H9 (cell line): Measurements from ENCODE around the gene COLEC12. TPM values are rescaled to one million over a fixed set of nuclear protein-coding genes. Genes with fewer than 3 reads are reported as not detected.

Source experiments
- DNase-seq: peaks from one replicate; pipeline ENCODE4 v3.0.0-alpha.2; 2017
- H2AFZ ChIP-seq: one replicate; pipeline ENCODE4 v1.6.1; 2013; ENCODE audit warnings: mild to moderate bottlenecking, low read length, control low read depth, moderate library complexity
- H2AK5ac ChIP-seq: 2 replicates; pipeline ENCODE4 v1.6.1; 2013; ENCODE audit warnings: low read length, control low read depth, mixed read lengths; ENCODE audit not compliant: insufficient read length
- H2BK120ac ChIP-seq: one replicate; pipeline ENCODE4 v1.6.1; 2013; ENCODE audit warnings: low read depth, mild to moderate bottlenecking, low read length, control low read depth, inconsistent platforms; ENCODE audit not compliant: poor library complexity, severe bottlenecking
- H2BK12ac ChIP-seq: 2 replicates; pipeline ENCODE4 v1.6.1; 2013; ENCODE audit warnings: low read length, control low read depth, mixed read lengths, low read depth; ENCODE audit not compliant: insufficient read length
- H2BK15ac ChIP-seq: 2 replicates; pipeline ENCODE4 v1.6.1; 2013; ENCODE audit warnings: low read depth, low read length, control low read depth
- H2BK20ac ChIP-seq: one replicate; pipeline ENCODE4 v1.6.1; 2013; ENCODE audit warnings: low read depth, mild to moderate bottlenecking, low read length, control low read depth, inconsistent platforms; ENCODE audit not compliant: poor library complexity, severe bottlenecking
- H2BK5ac ChIP-seq: 2 replicates; pipeline ENCODE4 v1.6.1; 2013; ENCODE audit warnings: low read length, control low read depth, mixed read lengths; ENCODE audit not compliant: insufficient read length
- H3K14ac ChIP-seq: 2 replicates; pipeline ENCODE4 v1.6.1; 2013; ENCODE audit warnings: low read length, control low read depth; ENCODE audit not compliant: insufficient read depth
- H3K18ac ChIP-seq: 2 replicates; pipeline ENCODE4 v1.6.1; 2013; ENCODE audit warnings: low read depth, mild to moderate bottlenecking, mixed read lengths, low read length, control low read depth; ENCODE audit not compliant: insufficient read length
- H3K23ac ChIP-seq: 2 replicates; pipeline ENCODE4 v1.6.1; 2013; ENCODE audit warnings: low read length, control low read depth, mixed read lengths, low read depth; ENCODE audit not compliant: insufficient read length
- H3K23me2 ChIP-seq: 2 replicates; pipeline ENCODE4 v1.6.1; 2013; ENCODE audit warnings: low read depth, mild to moderate bottlenecking, mixed read lengths, low read length, control low read depth; ENCODE audit not compliant: insufficient read length, poor library complexity, severe bottlenecking
- H3K27ac ChIP-seq: 2 replicates; pipeline ENCODE4 v1.5.1; 2013; ENCODE audit warnings: low read length, control low read depth, mixed read lengths, low read depth; ENCODE audit not compliant: insufficient read length
- H3K27me3 ChIP-seq: 2 replicates; pipeline ENCODE4 v1.6.1; 2013; ENCODE audit warnings: low read length, control low read depth, inconsistent platforms; ENCODE audit not compliant: insufficient read depth
- H3K4ac ChIP-seq: 2 replicates; pipeline ENCODE4 v1.6.1; 2013; ENCODE audit warnings: low read depth, mild to moderate bottlenecking, control low read depth, inconsistent platforms, low read length, moderate library complexity
- H3K4me1 ChIP-seq: 2 replicates; pipeline ENCODE4 v1.6.1; 2013; ENCODE audit warnings: low read length, control low read depth, inconsistent platforms; ENCODE audit not compliant: insufficient read depth
- H3K4me2 ChIP-seq: 2 replicates; pipeline ENCODE4 v1.6.1; 2013; ENCODE audit warnings: low read length, control low read depth, mixed read lengths; ENCODE audit not compliant: insufficient read length, insufficient read depth
- H3K56ac ChIP-seq: 2 replicates; pipeline ENCODE4 v1.6.1; 2013; ENCODE audit warnings: low read depth, mild to moderate bottlenecking, mixed read lengths, low read length, control low read depth; ENCODE audit not compliant: insufficient read length
- H3K79me1 ChIP-seq: 2 replicates; pipeline ENCODE4 v1.6.1; 2013; ENCODE audit warnings: low read depth, mild to moderate bottlenecking, moderate library complexity, low read length, control low read depth, inconsistent platforms; ENCODE audit not compliant: insufficient read depth, poor library complexity, severe bottlenecking
- H3K79me2 ChIP-seq: 2 replicates; pipeline ENCODE4 v1.6.1; 2013; ENCODE audit warnings: low read length, control low read depth, inconsistent platforms; ENCODE audit not compliant: insufficient read depth
- H3K9ac ChIP-seq: 2 replicates; pipeline ENCODE4 v1.6.1; 2013; ENCODE audit warnings: low read length, control low read depth, mixed read lengths; ENCODE audit not compliant: insufficient read length; ENCODE audit errors: extremely low read depth
- H3K9me3 ChIP-seq: one replicate; pipeline ENCODE4 v1.6.1; 2013; ENCODE audit warnings: low read depth, low read length, inconsistent platforms; ENCODE audit not compliant: control insufficient read depth
- H3T11ph ChIP-seq: one replicate; pipeline ENCODE4 v1.6.1; 2013; ENCODE audit warnings: mild to moderate bottlenecking, low read length, control low read depth, inconsistent platforms
- H4K20me1 ChIP-seq: one replicate; pipeline ENCODE4 v1.6.1; 2013; ENCODE audit not compliant: control insufficient read depth, insufficient read length, insufficient read depth
- H4K5ac ChIP-seq: 2 replicates; pipeline ENCODE4 v1.6.1; 2013; ENCODE audit warnings: low read depth, mild to moderate bottlenecking, mixed read lengths, low read length, control low read depth; ENCODE audit not compliant: insufficient read length
- H4K8ac ChIP-seq: replicated peaks from 2 replicates; pipeline ENCODE4 v1.6.1; 2013; ENCODE audit warnings: low read length, control low read depth, mixed read lengths, low read depth; ENCODE audit not compliant: insufficient read length
- H4K91ac ChIP-seq: 2 replicates; pipeline ENCODE4 v1.6.1; 2013; ENCODE audit warnings: low read depth, mild to moderate bottlenecking, moderate library complexity, mixed read lengths, low read length, control low read depth; ENCODE audit not compliant: insufficient read length
- H3K27ac Mint-ChIP-seq, 3 experiments: 2 replicates in 2 of 3; 3 replicates in 1 of 3; pipeline ENCODE4 v1.8.0; 2020 to 2021; ENCODE audit warnings: mixed read lengths in 3 of 3, mild to moderate bottlenecking in 1 of 3, moderate library complexity in 1 of 3
- H3K27me3 Mint-ChIP-seq: 2 replicates; pipeline ENCODE4 v1.8.0; 2021; ENCODE audit warnings: low read depth, mild to moderate bottlenecking, moderate library complexity, mixed read lengths
- H3K36me3 Mint-ChIP-seq, 3 experiments: 2 replicates in 2 of 3; 3 replicates in 1 of 3; pipeline ENCODE4 v1.8.0; 2020 to 2021; ENCODE audit warnings: low read depth in 3 of 3, mixed read lengths in 3 of 3; ENCODE audit not compliant: insufficient read depth in 1 of 3
- H3K4me1 Mint-ChIP-seq, 2 experiments: 2 replicates each; pipeline ENCODE4 v1.8.0; 2020; ENCODE audit warnings: mixed read lengths in 2 of 2
- H3K4me3 Mint-ChIP-seq, 2 experiments: 2 replicates in 1 of 2; 3 replicates in 1 of 2; pipeline ENCODE4 v1.8.0; 2020 to 2021; ENCODE audit warnings: mild to moderate bottlenecking in 2 of 2, mixed read lengths in 2 of 2, moderate library complexity in 1 of 2
- H3K9me3 Mint-ChIP-seq, 2 experiments: 2 replicates in 1 of 2; 3 replicates in 1 of 2; pipeline ENCODE4 v1.8.0; 2020; ENCODE audit warnings: mild to moderate bottlenecking in 2 of 2, mixed read lengths in 2 of 2, moderate library complexity in 1 of 2
- WGBS: extraction: QIAGEN DNeasy Blood & Tissue Kit; methylation state at CpG from one replicate; pipeline ENCODE4 v1.1.7; 2013; ENCODE audit warnings: missing lambda C conversion rate, low lambda C conversion rate, mixed read lengths; ENCODE audit not compliant: insufficient read length; ENCODE audit errors: extremely low coverage; 5-methylcytosine and 5-hydroxymethylcytosine counted together
- total RNA-seq: library from RNA; stranded (reverse); gene quantifications from 2 replicates; pipeline ENCODE4 v1.2.1, GENCODE V29; 2021
- TF ChIP-seq, protein P1 (sequence below): fragments of 200-600 bp; sonication (generic); conservative IDR thresholded peaks from 3 replicates; pipeline ENCODE4 v1.8.0; 2021; ENCODE audit warnings: antibody characterized with exemption, mild to moderate bottlenecking

Gene COLEC12
- total RNA-seq, 1 experiment from 2014 or later: 0.70 TPM

DNA sequence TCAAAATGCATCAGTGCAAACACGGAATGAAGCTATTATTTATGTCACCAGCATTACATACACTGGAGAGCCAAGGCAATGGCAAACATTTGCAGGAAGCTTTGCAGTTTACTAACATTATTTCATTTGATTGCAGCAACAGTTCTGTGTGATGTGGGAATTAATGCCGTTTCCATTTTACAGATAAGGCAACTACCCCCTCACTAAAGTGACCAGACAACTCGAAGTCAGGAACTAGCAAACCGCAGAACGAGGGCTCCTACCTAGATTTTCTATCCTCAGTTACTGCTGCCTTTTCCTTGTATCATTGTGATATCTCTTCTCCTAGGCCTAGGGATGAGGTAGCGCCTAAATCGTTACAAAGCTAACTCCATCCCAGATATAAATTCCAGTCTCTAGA, 85.5 kb downstream of the COLEC12 start:
- Mint-ChIP-seq H3K27me3 (no peaks in the 10 kb centered on the region), H3K4me1 (peaks cover 3 to 4% of the 10 kb centered on the region in 2 experiments)

More for the DNA sequence above, 85.5 kb downstream of the COLEC12 start:
- H2AK5ac ChIP-seq: no peak overlapping the region
- H3K79me1 ChIP-seq: no peaks in the 10 kb centered on the region
- no peaks in the 10 kb centered on the region for H3K23me2 ChIP-seq
- H3K18ac ChIP-seq: no peak overlapping the region
- H4K8ac ChIP-seq: no peak overlapping the region
- no peak overlapping the region for H2AFZ ChIP-seq
- Mint-ChIP-seq H3K27ac (no peak overlapping the region), H3K36me3 (no peaks in the 10 kb centered on the region), H3K4me3 (no peak overlapping the region), H3K9me3 (no peaks in the 10 kb centered on the region)
- H2BK20ac ChIP-seq: no peak overlapping the region
- no CpG with 5 or more reads among the region's 7 CpGs for WGBS
- H2BK12ac ChIP-seq: no peak overlapping the region
- no peaks in the 10 kb centered on the region for H3K9me3 ChIP-seq
- H3K23ac ChIP-seq: no peak overlapping the region
- TF ChIP-seq, protein P1, sequence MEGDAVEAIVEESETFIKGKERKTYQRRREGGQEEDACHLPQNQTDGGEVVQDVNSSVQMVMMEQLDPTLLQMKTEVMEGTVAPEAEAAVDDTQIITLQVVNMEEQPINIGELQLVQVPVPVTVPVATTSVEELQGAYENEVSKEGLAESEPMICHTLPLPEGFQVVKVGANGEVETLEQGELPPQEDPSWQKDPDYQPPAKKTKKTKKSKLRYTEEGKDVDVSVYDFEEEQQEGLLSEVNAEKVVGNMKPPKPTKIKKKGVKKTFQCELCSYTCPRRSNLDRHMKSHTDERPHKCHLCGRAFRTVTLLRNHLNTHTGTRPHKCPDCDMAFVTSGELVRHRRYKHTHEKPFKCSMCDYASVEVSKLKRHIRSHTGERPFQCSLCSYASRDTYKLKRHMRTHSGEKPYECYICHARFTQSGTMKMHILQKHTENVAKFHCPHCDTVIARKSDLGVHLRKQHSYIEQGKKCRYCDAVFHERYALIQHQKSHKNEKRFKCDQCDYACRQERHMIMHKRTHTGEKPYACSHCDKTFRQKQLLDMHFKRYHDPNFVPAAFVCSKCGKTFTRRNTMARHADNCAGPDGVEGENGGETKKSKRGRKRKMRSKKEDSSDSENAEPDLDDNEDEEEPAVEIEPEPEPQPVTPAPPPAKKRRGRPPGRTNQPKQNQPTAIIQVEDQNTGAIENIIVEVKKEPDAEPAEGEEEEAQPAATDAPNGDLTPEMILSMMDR: no peak
- no peak overlapping the region for H3K14ac ChIP-seq
- no peak overlapping the region for H2BK5ac ChIP-seq
- no peaks in the 10 kb centered on the region for H3K79me2 ChIP-seq
- no peak overlapping the region for H3K4me2 ChIP-seq
- H2BK15ac ChIP-seq: no peak overlapping the region
- H3K4me1 ChIP-seq: no peaks in the 10 kb centered on the region
- no peak for DNase-seq
- H3K27ac ChIP-seq: no peak overlapping the region
- no peaks in the 10 kb centered on the region for H3K27me3 ChIP-seq
- H4K20me1 ChIP-seq: no peaks in the 10 kb centered on the region
- H3K56ac ChIP-seq: no peak overlapping the region
- no peak overlapping the region for H2BK120ac ChIP-seq
- H4K91ac ChIP-seq: no peak overlapping the region
- H3K4ac ChIP-seq: no peak overlapping the region
- H4K5ac ChIP-seq: no peak overlapping the region
- H3T11ph ChIP-seq: no peak overlapping the region
- no peak overlapping the region for H3K9ac ChIP-seq
